ENCODE results near the gene TCF25.

Gene TCF25

GRCh38 chr16:89907055-89907814 is 33.8 kb downstream of the TCF25 start:
- TF ChIP-seq YY1 (IDR thresholded peaks at IDR 0.05; ENCODE audit: low read depth) (no peak), TEAD4 (IDR thresholded peaks at IDR 0.05) (no peak), EGR1 (IDR thresholded peaks at IDR 0.05) (no peak), TCF12 (IDR thresholded peaks at IDR 0.05; ENCODE audit: low read depth) (no peak), RAD21 (IDR thresholded peaks at IDR 0.05; ENCODE audit: low read depth) (no peak), NFIC (IDR thresholded peaks at IDR 0.05) (no peak)

- TF ChIP-seq RAD21 (IDR thresholded peaks at IDR 0.05; ENCODE audit: low read depth) (no peak), CEBPB (IDR thresholded peaks at IDR 0.05) (no peak)
These were observed 34.8 kb downstream of the TCF25 start for GRCh38 chr16:89908236-89908635.

- TF ChIP-seq RAD21 (IDR thresholded peaks at IDR 0.05; ENCODE audit: low read depth) (peak; percentile 30; the same call in 1 of the 2 replicates), USF1 (IDR thresholded peaks at IDR 0.05) (no peak)
These were observed 36.7 kb downstream of the TCF25 start for GRCh38 chr16:89909777-89910716.

- TF ChIP-seq USF1 (IDR thresholded peaks at IDR 0.05) (no peak), TAF1 (IDR thresholded peaks at IDR 0.05; ENCODE audit: low read depth) (no peak), TEAD4 (IDR thresholded peaks at IDR 0.05) (no peak), ZBTB7A (IDR thresholded peaks at IDR 0.05; ENCODE audit: low read depth) (no peak), EGR1 (IDR thresholded peaks at IDR 0.05) (no peak), RAD21 (IDR thresholded peaks at IDR 0.05; ENCODE audit: low read depth) (no peak), YY1 (IDR thresholded peaks at IDR 0.05; ENCODE audit: low read depth) (no peak), EP300 (IDR thresholded peaks at IDR 0.05; ENCODE audit: borderline replicate concordance) (no peak), FOXM1 (IDR thresholded peaks at IDR 0.05; ENCODE audit: borderline replicate concordance, low read depth) (no peak), MAX (IDR thresholded peaks at IDR 0.05) (no peak), TCF12 (IDR thresholded peaks at IDR 0.05; ENCODE audit: low read depth) (no peak), CREB1 (IDR thresholded peaks at IDR 0.05; ENCODE audit: low read depth) (no peak), CEBPB (IDR thresholded peaks at IDR 0.05) (no peak), NFIC (IDR thresholded peaks at IDR 0.05) (no peak), REST (IDR thresholded peaks at IDR 0.05; ENCODE audit: low read depth) (no peak)
These were observed 37.4 kb downstream of the TCF25 start for GRCh38 chr16:89910717-89911354.

- TF ChIP-seq CREB1 (IDR thresholded peaks at IDR 0.05; ENCODE audit: low read depth) (no peak), EGR1 (IDR thresholded peaks at IDR 0.05) (no peak), TCF12 (IDR thresholded peaks at IDR 0.05; ENCODE audit: low read depth) (no peak), TEAD4 (IDR thresholded peaks at IDR 0.05) (no peak), NFIC (IDR thresholded peaks at IDR 0.05) (no peak), USF1 (IDR thresholded peaks at IDR 0.05) (no peak), MAX (IDR thresholded peaks at IDR 0.05) (no peak), REST (IDR thresholded peaks at IDR 0.05; ENCODE audit: low read depth) (no peak), CEBPB (IDR thresholded peaks at IDR 0.05) (no peak), EP300 (IDR thresholded peaks at IDR 0.05; ENCODE audit: borderline replicate concordance) (no peak), FOXM1 (IDR thresholded peaks at IDR 0.05; ENCODE audit: borderline replicate concordance, low read depth) (no peak), YY1 (IDR thresholded peaks at IDR 0.05; ENCODE audit: low read depth) (no peak), RAD21 (IDR thresholded peaks at IDR 0.05; ENCODE audit: low read depth) (no peak), ZBTB7A (IDR thresholded peaks at IDR 0.05; ENCODE audit: low read depth) (no peak)
These were observed 38.0 kb downstream of the TCF25 start for GRCh38 chr16:89911375-89911774.

Measured in Ishikawa (cell line).